Embryonic facial prominence (tissue), 1 donor: Measurements from ENCODE around the gene TMEM178B.
"Not testable (repeated sequence)": the region's sequence is repeated elsewhere in the genome, so short reads cannot be mapped to it uniquely, and the experiment has no call there.

ENCODE experiments used
- DNase-seq: peaks from one replicate; pipeline ENCODE4 v3.0.0-alpha.2; 2016; ENCODE audit errors: extremely low spot score

Gene TMEM178B

DNA sequence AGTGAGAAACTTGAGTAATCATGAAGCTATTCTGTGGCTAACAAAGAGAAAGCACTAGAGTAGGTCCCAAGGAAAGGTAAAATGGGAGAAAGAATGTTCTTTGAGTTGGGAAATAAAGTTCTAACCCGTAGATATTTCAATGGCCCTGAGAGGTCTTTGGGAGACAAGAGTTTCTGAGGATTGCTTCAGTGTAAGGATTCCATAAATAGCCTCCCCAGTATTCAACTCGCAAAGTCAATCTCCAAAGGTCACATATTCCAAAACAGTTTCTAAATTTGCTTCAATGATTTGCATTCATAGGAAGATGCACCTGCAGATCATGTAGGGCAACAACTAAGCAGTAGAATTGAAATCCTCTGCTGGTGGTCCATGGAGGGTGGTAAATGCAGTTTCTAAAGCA lies 238.5 kb downstream of the TMEM178B start:
- no peak for DNase-seq

DNA sequence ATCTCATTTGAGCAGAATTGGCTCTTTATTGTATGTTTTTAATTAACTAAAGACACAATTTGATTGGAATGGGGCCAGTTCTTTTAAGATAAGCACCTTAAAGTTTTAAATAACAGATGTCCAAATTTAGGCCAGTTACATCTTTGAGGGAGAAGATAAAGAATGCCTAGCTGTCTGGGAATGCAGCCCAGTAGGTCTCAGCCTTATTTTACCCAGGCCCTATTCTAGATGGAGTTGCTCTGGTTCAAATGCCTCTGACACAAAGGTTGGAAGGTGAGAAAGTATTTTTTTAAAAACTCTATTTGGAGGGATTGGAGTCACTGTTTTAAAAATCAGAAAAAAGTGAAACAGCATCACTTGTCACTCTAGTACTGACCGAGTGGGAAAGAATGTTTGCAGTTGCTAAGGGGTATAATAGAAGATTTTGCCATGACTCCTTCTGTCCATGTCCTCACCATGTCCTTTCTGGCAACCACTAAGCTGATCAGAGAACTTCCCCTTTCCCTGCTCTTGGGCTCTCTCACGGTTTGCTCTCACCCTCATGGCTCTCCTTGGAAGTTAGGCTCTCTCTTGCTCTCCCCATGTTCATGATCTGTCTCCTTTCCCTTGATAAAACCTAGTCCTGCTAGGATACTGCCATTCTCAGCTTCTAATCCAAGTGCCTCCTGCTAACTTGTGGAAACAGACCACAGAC lies 239.1 kb downstream of the TMEM178B start:
- no peak for DNase-seq

DNA sequence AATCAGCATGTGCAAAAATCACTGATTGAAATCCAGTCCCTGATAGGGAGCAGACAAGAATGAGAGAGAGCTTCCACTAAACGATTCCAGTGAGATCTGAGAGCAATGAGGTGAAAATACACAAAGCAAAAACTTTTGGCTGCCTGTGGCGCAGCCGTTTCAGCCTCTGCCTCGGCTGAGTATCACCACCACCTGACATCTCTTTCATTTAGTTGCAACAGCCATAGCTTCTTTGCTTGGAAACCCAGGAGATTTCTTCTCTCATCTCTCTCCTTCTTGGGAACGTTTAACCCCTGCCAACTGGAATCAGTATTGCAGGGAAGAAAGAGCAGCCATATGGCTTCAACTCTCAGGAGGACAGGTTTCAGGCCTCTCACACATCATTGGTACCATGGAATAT lies 240.0 kb downstream of the TMEM178B start:
- no peak for DNase-seq

DNA sequence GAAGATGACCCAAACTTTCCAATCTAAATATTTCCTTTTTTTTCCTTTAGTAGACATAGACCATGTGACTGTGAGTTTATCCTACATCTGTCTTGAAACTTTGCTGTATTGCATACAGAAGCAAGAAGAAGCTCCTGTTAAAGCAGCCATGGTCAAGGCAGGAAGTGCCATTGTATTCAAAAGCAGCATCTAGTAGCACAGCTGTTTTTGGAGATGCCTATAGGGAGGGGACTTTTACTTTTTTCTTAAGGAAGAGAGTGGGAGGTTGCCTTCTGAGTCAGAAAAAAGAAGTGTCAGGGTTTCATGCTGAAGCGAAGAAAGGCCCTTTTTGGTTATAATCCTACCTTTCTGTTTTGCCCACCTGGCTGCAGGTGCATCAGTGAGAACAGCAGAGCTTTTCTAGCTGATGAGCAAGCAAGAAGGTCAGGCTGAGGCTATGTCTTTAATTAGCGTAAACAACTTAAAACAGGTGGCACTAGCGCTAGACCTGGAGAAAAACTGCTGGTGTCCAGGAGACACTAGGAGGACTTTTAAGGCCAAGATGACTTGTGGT lies 243.2 kb downstream of the TMEM178B start:
- DNase-seq = no peak

DNA sequence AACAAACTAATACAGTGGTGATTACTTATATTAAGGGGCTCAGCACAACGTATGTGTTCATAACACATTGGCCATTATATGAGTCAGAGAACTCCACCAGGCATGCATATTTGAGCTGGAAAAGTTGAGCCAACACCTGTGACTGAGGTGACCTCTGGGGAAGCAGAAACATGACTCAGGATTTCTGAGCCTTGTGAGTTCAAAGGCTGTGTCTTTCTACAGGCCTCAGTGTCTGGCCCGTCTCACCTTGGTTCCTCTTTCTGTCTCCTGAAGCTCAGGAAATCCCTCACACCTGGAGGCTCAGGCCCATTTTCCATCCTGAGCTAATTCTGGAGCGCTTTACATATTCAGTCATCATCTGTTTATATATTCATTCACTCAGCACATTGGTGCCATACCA lies 246.4 kb downstream of the TMEM178B start:
- DNase-seq = no peak

DNA sequence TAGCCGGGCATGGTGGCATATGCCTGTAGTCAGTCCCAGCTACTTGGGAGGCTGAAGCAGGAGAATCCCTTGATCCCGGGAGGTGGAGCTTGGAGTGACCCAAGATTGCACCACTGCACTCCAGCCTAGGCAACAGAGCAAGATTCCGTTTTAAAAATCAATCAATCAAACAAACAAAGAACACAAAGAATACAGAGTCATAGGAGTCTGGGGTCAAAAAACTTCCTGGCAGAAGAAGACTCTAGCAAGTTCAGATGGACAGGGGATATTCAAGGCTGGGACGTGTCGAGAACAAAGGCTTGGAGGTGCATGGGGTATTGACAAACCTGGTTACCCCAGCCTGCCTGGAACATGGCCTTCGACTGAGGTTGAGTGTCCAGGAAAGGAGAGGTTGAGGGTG lies 248.5 kb downstream of the TMEM178B start:
- DNase-seq = no peak

DNA sequence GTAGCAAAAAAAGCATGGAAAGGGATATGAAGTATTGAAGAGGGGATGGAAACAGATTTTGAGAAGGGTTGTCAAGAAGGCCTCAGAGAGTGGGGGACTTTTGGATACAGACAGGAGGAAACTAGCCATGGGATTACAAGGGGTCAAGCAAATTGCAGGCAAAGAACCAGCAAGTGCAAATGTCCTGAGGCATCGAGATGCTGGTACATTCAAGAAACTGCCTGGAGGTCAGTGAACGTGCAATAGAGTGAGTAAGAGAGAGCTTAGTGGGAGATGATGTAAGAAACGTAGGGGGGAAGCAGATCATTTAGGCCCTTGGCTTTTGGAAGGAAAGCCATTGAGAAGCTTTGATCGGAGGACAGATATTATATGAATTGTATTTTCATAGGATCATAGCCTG lies 250.0 kb downstream of the TMEM178B start:
- no peak for DNase-seq

DNA sequence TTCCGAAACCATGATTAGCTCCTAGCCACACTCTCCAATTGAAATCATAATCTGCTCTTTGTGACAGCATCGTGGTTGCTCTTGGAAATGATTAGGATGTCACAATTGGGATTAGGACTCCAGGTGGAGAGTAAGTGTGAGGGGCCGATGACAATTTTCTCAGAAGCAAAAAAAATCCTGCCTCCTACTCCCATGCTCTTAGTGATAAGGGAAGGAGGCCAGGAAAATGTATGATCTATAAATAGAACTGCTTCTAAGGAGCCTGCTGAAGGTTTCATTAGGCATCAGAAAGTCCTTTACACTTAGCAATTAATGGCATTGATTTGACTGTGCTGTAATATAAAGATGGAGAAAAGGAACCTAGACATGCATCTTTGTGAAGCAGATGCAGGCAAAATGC lies 251.0 kb downstream of the TMEM178B start:
- DNase-seq = no peak

DNA sequence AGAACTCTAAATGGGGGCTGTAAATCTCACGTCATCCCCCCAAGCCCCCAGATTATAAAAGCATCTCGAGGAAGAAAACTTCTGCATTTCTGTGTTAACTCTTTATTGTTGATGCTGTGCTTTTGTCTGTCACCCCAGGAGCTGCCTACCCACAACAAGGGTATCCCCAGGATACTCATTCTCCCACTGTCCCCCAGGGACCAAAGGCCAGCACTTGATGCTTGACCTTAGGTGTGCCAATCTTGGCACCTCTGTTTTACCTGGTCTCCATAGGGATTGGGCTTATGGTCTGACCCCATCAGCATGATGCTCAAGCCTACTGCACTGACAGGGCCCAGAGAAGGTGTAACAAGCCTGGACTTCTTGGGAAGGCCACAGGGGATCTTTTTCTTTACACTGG lies 251.4 kb downstream of the TMEM178B start:
- no peak for DNase-seq

DNA sequence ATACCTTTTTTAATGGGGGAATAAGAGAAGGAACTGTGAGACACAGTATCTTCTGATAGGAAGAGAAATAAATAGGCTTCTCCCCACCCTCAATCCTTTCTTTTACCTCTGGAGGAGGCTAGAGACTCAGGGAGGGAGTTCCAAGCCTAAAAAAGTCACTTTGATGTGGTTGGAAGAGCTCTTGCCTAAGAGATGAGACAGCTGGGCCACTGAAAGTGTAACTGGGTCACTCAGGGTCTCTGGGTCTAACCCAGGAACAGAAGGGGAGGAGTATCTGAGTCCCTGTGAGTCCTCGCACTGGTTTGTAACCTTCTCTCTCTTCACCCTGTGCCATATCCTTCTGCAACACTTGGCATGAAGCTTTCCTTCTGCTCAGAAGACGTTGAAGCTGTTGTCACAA lies 254.4 kb downstream of the TMEM178B start:
- DNase-seq = no peak

DNA sequence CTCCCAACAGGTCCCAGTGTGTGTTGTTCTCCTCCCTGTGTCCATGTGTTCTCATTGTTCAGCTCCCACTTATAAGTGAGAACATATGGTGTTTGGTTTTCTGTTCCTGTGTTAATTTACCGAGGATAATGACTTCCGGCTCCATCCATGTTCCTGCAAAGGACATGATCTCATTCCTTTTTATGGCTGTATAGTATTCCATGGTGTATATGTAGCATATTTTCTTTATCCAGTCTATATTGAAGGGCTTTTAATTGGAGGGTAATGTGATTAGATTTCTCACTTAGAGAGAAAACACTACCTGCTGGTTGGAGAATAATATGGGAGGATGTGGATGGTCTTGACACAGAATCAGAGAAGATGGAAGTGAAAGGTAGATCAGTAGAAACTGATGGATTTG lies 256.4 kb downstream of the TMEM178B start:
- DNase-seq = not testable (repeated sequence)

DNA sequence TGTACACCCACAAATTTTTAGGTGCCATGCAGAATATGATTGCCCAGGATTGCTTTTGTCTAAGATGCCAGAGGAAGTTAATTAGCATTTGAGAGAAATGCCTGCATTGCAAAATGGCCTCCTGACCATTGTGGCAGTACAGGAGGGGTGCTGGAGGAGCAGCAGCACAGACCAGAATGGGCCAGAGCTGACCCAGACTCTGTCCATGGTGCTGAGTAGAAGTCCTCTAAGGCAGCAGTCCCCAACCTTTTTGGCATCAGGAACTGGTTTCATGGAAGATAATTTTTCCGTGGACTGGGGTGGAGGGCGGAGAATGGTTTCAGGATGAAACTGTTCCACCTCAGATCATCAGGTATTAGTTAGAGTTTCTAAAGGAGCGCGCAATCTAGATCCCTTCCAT lies 259.6 kb downstream of the TMEM178B start:
- DNase-seq = no peak

DNA sequence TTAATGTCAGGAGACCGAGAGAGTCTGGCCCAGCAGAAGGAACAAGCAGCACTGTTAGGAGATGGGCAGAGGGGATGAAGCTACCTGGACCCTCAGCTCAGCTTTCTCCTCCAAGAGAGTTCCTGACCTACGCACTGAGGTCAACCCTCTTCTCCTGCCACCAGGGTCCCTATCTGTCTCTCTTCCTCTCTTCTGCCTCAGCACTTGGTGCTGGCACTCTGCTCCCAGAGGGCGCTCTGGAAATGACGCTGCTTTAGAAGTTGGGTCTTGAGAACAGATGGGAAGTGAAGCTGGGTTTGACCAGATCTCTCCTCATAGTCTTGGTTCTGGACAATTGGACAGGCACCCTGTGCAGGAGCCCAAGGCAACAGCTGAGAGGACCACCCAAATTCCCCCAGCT lies 261.3 kb downstream of the TMEM178B start:
- DNase-seq = no peak

DNA sequence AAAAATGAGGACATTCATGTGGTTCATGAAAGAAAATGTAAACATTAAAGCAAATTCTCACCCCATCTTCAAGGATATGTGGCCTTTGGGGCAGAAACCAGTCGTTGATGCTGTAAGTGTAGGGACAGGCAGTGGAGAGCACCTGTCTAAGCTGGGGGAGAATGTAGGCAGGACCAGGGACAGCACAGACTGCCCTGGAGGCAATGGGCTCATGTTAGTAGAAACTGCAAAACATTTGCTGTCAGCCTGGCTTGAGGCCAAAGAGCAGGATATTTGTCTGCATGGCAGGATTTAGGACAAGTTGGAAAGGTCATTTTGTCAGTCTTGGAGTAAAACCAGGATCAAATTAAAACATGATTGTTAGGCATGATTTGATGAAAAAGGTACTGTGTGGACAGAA lies 265.7 kb downstream of the TMEM178B start:
- DNase-seq = no peak

DNA sequence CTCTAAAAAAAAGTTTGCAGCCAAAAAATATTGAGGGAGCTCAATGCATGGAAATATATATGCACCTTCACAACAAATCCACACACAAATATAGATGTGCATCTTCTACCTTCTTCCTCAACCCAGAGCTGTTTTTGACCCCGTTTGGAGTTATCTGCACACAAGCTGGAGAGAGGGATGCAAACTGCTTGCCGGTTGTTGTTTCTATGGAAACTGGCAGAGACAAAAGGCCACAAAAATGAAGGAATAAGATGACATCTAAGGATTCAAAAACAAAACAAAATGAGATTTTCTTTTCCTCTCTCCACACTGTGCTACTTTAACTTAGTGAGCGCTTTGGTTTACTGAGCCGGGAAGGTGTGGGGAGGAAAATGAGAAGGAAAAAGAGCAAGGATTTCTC lies 267.1 kb downstream of the TMEM178B start:
- DNase-seq = no peak

DNA sequence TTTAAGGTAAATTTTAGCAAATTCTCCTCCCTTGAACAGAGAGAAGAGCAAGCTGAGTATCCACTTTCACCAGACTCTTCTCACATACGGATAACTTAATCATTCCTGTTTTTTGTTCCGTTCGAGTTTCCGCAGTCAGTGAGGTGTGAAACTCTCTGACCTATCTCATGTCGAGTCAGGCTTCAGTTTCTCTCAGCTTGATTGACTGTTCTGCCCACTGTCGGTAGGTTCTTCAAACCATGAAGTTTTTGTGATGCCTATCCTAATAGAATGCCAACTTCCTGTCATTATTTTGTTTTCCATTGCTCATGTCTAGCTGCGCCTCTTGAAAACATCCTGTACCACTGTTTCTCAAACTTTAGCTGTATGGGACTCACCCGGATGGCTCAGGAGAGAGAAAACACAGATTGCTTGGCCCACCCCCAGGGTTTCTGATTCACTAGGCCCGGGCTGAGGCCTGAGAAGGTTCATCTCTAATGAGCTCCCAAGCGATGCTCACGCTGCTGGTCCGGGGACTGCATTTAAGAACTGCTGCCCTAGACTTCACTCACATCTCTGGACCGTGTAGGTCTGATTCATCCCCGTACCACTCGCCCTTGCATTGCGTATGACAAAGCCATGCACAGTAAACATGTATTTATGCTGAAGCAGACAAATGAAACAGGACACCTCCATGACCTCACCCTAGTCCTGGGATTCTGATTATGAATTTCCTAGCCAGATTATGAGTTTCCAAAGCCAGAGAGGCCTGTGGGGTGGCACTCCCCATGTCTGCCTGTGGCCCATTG lies 269.0 kb downstream of the TMEM178B start:
- DNase-seq = no peak

DNA sequence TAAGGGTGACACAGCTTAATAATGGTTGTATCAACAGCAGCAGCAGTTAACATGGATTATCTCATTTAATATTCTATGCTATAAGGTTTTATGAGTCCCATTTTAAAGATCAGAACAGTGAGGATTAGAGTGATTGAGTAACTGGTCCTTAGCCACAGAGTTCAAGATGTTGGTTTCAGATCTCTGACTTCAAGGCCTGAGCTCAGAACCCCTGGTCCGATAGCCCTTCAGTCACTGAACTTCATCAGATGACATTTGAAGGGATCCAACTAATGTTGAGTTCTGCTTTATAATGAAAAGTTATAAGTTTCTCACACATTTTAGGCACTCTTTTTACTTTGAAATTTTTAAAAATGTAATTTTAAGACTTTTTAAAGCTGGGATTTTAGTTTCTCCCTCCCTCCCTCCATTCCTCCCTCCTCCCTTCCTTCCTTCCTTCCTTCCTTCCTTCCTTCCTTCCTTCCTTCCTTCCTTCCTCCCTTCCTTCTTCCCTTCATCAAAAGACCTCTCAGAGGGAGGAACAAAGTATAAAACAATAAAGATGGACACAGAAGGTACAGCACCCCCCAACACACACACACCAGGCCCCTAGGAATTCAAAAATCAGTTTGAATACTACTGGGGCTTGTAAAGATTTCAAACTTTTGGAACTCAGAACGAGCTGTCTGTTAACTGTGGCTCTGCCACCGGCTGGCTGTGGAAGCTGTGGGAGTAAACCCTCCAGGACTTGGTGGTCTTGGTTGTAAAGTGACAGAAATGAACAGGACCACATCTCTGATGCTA lies 270.5 kb downstream of the TMEM178B start:
- no peak for DNase-seq

DNA sequence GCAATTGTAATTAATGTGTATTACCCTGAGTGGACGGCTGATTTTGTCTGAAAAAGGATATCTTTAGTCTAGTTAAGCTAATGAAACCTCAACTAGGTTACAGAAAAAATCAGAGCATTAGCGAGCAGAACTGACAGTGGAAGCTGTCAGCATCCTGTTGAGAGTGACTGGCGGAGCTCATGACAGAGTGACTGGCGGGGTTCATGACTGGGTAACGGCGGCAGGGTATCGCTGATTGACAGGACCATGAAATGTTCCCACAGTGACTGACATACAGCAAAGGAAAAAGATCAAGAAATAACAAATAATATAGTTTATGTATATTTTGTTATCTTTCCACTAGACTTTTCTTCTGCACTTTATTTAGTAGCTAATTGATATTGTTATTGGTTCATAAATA lies 274.9 kb downstream of the TMEM178B start:
- DNase-seq = no peak

DNA sequence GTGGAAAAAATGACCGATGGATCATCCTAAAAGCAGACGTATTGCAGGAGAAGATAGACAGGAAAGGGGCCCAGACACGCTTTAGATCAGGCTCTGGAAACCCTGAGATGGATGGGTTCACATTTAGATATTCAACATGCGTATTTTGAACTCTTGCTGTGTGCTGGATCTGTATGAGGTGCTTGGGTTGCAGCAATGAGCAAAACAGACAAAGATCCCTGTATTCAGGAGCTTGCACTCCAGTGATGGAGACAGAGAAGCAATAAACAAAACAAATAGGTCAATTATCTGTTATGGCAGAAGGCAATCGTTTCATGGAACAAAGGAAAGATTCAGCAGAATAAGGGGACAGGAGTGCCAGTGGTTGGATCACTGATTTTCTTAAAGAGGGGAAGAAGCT lies 275.5 kb downstream of the TMEM178B start:
- no peak for DNase-seq

DNA sequence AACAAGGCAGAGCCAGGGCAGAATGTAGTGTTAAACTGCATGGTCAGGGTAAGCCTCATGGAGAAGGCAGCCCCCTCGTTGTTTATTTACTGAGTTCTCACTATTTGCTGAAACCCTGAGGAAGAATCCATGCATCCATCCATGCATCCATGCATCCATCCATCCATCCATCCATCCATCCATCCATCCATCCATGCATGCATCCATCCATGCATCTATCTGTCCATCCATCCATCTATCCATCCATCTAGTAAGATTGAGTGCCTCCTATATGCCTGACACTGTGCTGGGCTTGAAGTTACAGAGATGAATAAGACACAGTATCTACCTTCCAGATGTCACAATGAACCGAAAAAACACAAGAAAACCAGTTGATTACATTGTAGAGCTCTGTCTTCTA lies 275.9 kb downstream of the TMEM178B start:
- DNase-seq = no peak

DNA sequence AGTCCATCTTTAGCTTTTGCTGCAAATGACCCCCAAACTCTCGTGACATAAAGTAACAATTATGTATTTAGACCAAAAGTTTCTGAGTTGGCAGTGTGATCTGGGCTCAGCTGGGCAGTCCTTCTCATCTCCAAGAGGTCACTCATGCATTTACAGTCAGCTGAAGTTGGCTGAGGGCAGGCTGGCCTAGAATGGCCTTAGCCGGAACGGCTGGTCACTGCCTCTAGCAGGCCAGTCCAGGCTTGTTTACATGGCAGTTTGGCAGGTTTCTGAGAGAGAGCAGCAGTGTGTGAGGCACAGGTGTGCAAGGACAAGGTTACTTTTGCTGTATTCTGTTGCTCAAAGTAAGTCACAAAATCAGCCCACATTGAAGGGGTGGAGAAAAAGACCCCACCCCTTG lies 277.3 kb downstream of the TMEM178B start:
- no peak for DNase-seq

DNA sequence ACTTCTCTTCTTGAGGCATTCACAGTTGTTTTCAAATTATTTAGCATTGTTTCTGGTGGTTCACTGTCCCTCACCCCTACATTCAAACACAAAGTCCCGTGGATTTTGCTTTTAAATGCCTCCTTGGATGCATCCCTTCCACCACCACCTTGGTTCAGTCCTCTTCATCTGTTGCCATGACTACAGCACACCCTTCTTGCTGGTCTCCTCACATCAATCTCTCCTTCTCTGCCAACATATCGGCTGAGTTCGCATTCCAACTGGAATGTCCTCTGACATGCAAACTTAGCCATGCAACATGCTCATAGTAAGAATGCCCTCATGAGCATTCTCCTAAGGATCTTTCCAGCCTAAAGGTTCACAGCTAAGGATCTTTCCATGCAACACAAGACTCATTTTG lies 279.1 kb downstream of the TMEM178B start:
- no peak for DNase-seq
